ENCODE results near the gene POC1A.

The POC1A gene

GRCh38 chr3:52083556-52084087 is 70.6 kb downstream of the POC1A start:
- no peak for DNase-seq

GRCh38 chr3:52082951-52083350 is 71.3 kb downstream of the POC1A start:
- no peak for DNase-seq

GRCh38 chr3:52080830-52081719 is 73.1 kb downstream of the POC1A start:
- DNase-seq, result no peak

GRCh38 chr3:52079958-52080357 is 74.3 kb downstream of the POC1A start:
- DNase-seq, result no peak

- DNase-seq, result no peak
These were observed 75.3 kb downstream of the POC1A start for GRCh38 chr3:52078781-52079560.

- no peak for DNase-seq
These were observed 76.3 kb downstream of the POC1A start for GRCh38 chr3:52077925-52078324.

- no peak for DNase-seq
These were observed 77.1 kb downstream of the POC1A start for GRCh38 chr3:52076896-52077780.

GRCh38 chr3:52073490-52073889 is 80.7 kb downstream of the POC1A start:
- DNase-seq, result no peak

GRCh38 chr3:52072471-52072870 is 81.8 kb downstream of the POC1A start:
- DNase-seq, result no peak

- DNase-seq, result no peak
These were observed 82.2 kb downstream of the POC1A start for GRCh38 chr3:52072020-52072419.

- no peak for DNase-seq
These were observed 83.2 kb downstream of the POC1A start for GRCh38 chr3:52070724-52071621.

GRCh38 chr3:52069855-52070254 is 84.4 kb downstream of the POC1A start:
- no peak for DNase-seq

GRCh38 chr3:52069135-52069534 is 85.1 kb downstream of the POC1A start:
- no peak for DNase-seq

- DNase-seq, result no peak
These were observed 85.5 kb downstream of the POC1A start for GRCh38 chr3:52068730-52069129.

- DNase-seq, result no peak
These were observed 86.1 kb downstream of the POC1A start for GRCh38 chr3:52068055-52068571.

GRCh38 chr3:52067526-52067925 is 86.7 kb downstream of the POC1A start:
- DNase-seq, result no peak

GRCh38 chr3:52067046-52067445 is 87.2 kb downstream of the POC1A start:
- DNase-seq, result no peak

- DNase-seq, result no peak
These were observed 88.9 kb downstream of the POC1A start for GRCh38 chr3:52065264-52065756.

GRCh38 chr3:52064561-52064960 is 89.7 kb downstream of the POC1A start:
- no peak for DNase-seq

- no peak for DNase-seq
These were observed 91.0 kb downstream of the POC1A start for GRCh38 chr3:52063026-52063723.

- no peak for DNase-seq
These were observed 91.7 kb downstream of the POC1A start for GRCh38 chr3:52062505-52062904.
